Measurements from ENCODE around the gene PDZD11.

DNA sequence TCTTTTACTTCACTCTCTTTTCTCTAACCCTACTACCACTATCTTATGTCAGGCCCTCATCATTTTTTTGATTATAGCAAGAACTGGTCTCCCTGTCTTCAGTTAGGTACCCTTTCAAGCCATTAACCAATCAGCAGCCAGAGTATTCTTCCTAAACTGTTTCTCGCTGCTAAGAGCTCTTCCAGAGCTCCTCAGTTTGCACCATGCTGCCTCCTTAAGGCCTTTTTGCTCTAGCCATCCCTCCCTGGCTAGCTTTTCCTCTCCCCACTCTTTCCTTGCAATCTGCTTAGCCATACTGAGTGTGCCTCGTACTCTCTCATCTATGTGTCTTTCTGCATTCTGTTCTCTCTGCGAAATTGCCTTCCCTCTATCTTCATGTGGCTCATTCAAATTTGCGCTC is 33.1 kb upstream of the PDZD11 start:
- TF ChIP-seq, protein P1, sequence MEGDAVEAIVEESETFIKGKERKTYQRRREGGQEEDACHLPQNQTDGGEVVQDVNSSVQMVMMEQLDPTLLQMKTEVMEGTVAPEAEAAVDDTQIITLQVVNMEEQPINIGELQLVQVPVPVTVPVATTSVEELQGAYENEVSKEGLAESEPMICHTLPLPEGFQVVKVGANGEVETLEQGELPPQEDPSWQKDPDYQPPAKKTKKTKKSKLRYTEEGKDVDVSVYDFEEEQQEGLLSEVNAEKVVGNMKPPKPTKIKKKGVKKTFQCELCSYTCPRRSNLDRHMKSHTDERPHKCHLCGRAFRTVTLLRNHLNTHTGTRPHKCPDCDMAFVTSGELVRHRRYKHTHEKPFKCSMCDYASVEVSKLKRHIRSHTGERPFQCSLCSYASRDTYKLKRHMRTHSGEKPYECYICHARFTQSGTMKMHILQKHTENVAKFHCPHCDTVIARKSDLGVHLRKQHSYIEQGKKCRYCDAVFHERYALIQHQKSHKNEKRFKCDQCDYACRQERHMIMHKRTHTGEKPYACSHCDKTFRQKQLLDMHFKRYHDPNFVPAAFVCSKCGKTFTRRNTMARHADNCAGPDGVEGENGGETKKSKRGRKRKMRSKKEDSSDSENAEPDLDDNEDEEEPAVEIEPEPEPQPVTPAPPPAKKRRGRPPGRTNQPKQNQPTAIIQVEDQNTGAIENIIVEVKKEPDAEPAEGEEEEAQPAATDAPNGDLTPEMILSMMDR (IDR thresholded peaks at IDR 0.05), result no peak
- no peak for TF ChIP-seq POLR2AphosphoS5 (IDR thresholded peaks at IDR 0.05)
